Measurements from ENCODE around the gene DCXR.

DCXR gene

GRCh38 chr17:81994593-81995462, 42.7 kb downstream of the DCXR start:
- no peak for DNase-seq

DNA sequence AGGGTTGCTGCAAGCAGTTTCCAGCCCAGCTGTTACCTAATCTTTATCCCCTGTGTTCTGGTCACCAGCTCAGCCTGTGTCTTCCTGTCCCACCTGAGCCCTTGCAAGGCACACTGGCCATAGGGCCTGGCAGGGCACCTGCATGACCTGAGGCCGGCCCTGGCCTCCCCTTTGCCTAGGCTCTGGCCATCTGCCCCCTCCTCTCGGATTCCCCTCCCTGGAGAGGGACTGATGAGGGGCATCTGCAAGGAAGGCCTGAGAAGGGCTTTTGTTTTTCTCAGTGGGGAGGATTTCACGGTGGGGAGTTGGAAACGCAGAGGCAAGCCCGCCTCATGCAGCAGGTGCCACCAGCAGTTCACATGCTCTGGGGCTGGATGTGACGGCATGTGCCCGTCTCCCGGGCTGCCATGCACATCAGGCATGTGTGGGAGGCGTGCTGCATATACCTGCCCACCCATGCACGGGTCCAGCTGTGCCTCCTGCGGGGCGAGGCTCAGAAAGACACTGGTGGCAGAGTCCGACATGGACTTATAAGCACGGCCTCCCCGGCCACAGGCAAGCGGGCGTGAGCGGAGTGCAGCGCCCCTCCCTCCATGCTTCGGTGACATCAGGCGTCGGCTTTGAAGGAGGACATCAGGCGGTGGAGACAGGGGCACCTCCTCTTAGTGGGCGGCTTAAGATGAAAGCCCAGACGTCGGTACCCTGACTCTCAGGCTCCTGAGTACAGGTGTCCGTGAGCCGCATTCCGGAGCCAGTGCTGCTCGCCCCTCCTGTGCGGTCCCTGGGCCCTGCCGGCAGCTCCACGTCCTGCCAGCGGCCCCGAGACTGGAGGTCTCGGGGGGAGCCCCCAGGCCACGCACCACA, 43.5 kb downstream of the DCXR start:
- no peak for DNase-seq

- DNase-seq: no peak
Observed at GRCh38 chr17:81992306-81993102, 45.0 kb downstream of the DCXR start.

DNA sequence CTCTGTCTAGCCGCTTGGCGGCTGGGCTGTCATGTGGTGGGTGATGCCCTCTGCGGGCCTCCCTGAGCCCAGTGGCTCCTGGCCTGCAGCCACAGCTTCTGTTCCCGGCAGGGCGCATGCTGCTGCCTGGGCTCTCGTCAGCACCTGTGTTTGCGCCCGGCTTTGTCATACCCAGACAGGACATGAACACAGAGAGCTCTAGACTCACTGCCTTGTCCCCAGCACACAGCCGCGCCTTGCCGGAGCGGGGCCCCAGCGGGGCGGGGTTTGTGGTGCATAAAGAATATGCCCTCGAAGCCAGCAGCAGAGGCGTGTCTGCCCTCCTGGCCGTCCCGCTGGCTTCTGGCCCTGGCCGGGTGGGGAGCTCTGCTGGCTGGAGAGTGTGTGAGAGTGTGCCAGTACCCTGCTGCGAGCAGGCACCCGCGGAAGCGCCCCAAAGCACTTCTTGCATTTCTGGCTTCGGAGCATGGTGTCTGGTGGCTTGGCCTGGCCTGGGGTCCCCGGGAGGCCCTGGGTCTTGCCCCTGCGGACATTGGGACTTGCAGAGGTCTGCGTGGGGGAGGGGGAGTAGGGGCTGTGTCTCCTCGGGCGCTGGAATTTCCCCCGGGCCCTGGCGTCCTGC, 45.7 kb downstream of the DCXR start:
- DNase-seq: no peak

DNA sequence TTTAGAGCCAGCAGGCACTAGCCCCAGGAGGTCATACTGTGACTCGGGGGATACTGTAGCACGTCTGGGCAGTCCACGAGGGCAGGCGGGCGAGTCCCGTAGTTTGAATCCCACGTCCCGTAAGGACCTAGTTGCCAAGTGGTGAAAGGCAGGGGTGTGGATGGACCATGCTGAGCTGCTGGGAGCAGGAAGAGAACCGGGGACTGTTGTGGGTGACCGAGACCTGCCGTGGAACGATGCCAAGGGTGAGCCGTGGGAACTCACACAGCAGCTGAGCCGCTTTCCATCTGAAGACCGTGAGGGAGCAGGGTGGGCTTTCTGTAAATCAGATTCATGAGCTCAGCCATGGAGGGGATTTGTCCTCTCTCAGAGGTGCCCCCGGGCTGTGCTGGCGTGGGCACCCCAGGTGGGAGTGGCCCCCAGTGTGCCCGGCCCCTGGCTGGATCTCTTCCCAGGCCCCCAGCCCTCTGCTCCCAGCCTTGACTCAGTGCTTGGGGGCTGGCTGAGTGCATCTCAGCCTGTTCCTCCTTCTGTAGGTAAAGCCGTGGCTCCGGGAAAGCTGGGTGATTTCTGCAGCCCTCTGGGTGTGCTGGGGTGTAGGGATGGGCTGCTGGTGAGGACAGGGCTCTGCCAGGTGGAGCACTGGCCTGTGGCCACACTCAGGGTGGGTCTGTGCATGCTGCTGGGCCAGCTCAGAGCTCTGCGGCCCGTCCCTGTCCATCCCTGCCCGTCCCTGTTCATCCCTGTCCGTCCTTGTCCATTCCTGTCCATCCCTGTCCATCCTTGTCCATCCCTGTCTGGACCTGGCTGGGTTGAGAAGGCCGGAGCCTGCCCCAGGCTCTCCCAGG, 46.4 kb downstream of the DCXR start:
- DNase-seq: no peak

DNA sequence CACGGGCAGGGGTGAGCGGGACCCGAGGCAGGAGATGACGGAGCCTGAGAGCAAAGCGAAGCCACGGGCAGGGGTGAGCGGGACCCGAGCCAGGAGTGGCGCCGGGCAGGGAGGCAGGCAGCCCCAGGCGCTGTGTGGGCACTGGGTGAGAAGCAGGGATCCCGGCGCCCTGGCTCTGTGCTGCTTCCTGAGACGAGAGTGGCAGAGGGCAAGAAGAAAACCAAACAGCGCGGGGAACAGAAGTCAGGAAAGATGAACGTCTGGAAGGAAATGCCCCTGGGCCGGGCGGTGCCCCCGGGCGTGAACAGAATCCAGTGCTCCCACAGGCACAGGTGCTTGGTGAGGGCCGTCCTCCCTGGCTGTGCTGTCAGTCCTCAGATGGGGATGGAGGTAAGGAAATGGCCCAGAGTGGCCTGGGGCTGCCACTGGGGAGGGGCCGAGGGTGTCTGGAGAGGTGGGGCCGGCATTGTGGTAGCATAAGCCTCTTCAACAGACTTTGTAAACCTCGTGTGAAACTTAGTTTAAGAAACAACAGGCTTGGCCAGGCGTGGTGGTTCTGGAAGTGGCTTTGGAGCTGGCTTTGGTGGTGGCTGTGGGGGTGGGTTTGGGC, 50.2 kb downstream of the DCXR start:
- DNase-seq: no peak

- no peak for DNase-seq
Observed at GRCh38 chr17:81986606-81987005, 50.9 kb downstream of the DCXR start.
